Stimulated activated CD4-positive, alpha-beta T cell treated with anti-CD3 and anti-CD28 coated beads, Interleukin-4, amount 100 ng/mL, for 1 hour (primary cell): Measurements from ENCODE around the gene MACIR.
A peak's percentile ranks its signal among the peaks of the same experiment; 100 is the strongest.
"Not testable (repeated sequence)": the region's sequence is repeated elsewhere in the genome, so short reads cannot be mapped to it uniquely, and the experiment has no call there.

Experiments used
- DNase-seq: peaks from one replicate; pipeline ENCODE4 v3.0.0-alpha.2; 2020

MACIR gene, protein sequence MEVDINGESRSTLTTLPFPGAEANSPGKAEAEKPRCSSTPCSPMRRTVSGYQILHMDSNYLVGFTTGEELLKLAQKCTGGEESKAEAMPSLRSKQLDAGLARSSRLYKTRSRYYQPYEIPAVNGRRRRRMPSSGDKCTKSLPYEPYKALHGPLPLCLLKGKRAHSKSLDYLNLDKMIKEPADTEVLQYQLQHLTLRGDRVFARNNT

DNA sequence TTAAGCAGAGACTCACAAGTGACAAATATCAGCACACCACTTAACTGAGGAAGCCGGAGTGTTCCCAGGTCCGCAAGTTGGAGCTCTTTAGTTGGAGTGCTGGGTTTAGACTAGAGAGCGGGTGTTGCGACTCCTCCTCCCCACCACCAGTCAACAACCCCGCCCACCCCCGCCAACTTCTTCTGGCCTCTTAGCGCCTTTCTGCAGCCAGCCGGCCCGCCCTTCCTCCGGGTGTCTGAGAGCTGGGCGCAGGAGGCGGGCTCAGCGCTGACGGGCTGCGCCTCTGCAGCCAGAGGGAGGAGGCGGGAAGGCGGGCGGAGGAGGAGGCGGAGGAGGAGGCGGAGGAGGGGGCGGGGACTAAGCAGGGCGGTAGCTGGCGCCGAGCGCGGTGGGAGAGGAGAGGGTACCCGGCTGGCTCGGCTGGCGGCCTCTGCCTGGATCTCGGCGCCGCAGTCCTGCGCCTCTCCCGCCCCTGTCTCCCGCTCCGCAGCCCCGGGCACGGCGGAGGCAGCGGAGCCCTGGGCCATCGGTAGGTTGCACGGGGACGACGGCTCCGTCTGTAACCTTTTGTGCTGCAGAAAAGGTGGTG is at the start of gene MACIR:
MACIR (plus strand) TSS at position 396 of the 589 bp plus-strand sequence. CDS start 17,157 bp downstream, outside the sequence.
- DNase-seq: peak; percentile 87

DNA sequence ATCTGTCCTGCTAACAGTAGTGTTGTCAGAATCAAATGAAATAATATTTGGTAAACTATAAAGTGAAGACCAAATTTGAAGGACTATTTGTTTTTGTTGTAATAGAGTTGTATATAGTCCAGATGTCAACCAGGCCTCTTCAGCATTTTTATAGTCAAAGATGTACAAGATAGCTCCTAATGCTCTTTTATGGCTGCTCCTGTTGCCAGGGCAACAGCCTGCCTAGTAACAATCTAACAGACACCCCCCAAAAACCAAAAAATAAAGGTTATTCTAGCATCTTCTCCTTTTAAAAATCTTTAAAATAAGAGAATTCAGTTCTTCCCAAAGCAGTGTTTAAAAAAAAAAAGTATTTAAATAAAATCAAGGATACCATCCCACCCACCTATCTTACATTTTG is 49.5 kb upstream of the MACIR start:
- DNase-seq: no peak

DNA sequence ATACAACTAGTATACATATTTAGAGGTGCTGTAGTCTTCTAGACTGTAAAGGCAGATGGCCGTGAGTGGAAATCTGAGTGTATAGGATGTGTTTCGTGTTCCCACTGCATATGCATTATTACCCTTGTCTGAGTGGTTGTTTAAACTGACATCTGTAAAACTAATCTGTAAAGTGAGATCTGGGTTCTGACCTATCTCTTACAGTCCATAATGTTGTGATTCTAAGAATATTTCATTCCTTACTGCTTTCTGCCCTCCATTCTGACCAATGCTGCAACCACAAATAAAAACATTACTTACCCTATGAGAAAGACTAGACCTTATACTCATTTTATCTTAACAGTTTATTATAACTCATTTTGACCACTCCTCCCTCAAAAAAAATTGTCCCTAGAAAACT is 47.6 kb upstream of the MACIR start:
- DNase-seq: no peak

DNA sequence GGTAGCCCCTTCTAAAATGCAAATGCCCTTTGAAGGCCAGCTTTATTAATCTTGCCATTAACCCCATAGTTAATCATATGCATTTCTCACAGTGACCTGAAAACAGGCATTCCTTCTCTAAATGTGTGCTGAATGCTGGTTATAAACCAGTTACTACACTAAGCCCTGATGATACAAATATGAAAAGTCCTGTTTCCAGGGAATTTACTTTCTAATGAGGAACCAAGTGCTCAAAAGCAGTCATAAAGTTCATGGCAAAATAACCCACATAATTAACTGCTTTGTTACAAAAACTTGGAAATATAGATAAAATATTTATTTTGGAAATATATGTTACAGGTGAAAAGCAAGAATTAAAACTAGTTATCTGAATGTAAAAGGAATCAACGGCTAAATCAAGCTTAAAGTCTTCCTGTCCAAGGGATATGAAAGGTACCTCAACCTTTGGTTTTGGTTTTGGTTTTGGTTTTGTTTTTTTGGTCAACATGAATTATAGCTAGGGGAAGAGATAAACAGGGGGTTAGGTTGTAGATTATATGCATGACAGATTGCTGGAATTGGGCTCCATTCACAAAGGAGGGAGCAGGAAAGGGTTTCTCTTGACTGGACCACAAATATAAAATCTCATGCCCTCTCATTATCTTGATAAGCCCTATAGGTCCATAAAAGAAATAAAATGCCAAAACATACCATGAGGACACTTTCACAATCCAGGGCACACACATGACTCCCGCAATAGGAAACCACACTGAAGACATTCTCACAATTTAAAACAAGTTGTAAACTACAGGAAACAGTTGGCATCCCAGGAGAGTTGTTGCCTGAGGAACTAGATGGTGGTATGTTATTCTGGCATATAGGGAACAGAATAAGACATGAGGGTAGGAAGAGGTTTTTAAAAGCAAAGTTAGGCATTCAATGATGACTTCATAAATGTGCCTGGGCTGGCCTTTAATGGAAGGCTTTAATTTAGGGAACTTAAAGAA is 46.7 kb upstream of the MACIR start:
- no peak for DNase-seq

DNA sequence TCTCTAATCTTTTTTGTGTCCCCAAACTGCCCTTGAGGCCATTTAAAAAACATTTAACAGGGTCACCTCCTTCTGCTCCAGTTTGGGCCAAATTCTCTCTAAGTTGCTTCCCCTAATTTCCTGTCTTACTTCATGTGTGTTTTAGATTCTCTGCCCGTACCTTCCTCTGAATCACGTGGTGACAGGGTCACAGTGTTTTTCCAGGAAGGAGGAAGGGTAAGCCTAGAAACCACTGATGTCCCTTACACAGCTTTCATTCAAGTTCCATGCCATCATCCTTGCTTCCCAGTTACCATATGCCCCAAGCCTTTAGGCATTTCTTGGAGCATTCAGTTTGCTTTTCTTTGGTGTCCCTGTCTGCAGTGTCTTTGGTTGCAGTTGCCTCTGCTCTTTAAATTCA is 42.4 kb upstream of the MACIR start:
- no peak for DNase-seq

DNA sequence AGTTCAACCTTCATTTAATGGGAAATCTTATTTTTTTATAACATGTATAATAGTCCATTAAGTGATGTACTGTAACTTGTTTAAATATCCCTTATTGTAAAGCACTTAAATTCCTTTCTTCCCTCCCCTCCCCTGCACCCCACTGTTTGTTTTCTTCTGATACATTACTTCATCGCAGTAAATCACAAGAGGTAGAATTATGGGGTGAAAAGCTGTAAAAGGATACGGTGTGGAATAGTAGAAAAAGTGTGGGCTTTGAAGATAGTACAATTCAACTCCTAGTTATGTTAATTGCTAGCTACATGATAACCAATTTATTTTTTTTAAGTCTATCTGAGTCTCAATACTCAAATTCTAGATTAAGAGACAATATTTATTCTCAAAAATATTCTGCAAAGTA is 41.9 kb upstream of the MACIR start:
- no peak for DNase-seq

DNA sequence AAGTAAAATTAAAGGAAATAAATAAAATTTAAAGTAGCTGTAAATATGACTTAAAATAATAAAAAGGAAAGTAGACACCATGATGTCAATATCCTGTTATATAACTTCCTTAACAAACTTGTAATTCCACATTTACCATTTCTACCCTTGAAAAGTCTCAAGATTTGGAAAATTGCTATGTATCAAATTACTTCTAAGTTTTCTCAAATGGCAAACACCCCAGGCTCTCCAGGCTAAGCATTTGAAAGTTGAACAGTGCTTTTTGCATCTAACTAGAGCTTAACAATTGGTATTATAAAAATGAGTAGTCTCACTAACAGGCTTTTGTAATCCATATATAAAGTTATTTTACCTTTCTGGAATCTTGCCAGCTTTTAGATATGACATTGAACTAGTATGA is 41.5 kb upstream of the MACIR start:
- no peak for DNase-seq

DNA sequence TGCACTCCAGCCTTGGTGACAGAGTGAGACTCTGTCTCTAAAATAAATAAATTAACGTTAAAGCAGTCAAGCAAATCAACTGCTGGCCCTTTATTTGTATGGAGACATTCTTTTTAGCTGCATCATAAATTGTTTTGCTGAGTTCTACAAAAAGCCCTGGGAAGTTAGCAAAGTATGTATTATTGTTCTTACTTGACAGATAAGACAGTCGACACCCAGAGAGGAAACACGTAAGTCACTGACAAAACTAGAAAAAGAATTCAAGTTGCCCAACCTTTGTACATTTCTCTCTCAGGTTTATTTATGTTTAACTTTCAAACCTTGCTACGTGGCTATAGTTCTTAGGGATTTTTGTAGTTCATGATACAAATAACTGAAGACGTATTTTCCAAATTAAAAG is 40.4 kb upstream of the MACIR start:
- no peak for DNase-seq

DNA sequence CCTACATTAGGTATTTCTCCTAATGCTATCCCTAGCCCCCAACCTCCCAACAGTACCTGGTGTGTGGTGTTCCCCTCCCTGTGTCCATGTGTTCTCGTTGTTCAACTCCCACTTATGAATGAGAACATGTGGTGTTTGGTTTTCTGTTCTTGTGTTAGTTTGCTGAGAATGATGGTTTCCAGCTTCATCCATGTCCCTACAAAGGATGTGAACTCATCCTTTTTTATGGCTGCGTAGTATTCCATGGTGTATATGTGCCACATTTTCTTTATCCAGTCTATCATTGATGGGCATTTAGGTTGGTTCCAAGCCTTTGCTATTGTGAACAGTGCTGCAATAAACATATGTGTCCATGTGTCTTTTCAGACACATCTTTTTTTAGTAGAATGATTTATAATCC is 39.5 kb upstream of the MACIR start:
- DNase-seq: not testable (repeated sequence)

DNA sequence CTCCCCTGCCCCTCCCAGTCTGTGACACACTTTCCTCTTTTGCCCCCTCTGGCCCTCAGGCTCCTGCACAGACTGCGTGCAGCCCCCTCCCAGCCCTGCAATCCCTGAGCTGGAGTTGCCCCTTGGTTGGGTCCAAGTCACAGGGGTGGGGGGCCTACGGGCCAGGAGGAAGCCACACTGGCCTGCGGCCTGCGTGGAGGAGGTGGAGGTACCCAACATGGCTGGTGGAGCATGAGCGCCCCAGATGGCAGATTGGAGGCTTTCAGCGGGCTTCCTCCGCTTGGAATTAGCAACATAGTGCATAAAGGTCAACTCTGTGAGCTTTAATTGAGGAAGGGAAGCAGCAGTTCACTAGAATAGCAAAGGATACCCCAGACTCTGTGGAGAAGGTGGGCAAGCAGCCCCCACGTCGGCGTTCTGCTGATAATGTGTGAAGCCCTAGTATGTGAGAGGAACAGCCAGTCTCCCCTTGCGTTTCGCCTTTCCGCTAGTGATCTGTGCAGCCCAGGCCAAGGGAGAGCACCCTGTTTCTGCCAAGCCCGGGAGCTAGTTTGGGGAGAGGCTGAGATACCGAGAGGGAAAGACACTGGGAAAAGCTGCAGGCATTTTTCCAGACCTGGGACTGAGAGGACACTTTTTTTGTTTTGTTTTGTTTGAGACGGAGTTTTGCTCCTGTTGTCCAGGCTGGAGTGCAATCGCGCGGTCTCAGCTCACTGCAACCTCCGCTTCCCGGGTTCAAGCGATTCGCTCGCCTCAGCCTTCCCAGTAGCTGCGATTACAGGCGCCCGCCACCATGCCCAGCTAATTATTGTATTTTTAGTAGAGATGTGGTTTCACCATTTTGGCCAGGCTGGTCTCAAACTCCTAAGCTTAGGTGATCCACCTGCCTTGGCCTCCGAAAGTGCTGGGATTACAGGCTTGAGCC is 35.3 kb upstream of the MACIR start:
- no peak for DNase-seq

DNA sequence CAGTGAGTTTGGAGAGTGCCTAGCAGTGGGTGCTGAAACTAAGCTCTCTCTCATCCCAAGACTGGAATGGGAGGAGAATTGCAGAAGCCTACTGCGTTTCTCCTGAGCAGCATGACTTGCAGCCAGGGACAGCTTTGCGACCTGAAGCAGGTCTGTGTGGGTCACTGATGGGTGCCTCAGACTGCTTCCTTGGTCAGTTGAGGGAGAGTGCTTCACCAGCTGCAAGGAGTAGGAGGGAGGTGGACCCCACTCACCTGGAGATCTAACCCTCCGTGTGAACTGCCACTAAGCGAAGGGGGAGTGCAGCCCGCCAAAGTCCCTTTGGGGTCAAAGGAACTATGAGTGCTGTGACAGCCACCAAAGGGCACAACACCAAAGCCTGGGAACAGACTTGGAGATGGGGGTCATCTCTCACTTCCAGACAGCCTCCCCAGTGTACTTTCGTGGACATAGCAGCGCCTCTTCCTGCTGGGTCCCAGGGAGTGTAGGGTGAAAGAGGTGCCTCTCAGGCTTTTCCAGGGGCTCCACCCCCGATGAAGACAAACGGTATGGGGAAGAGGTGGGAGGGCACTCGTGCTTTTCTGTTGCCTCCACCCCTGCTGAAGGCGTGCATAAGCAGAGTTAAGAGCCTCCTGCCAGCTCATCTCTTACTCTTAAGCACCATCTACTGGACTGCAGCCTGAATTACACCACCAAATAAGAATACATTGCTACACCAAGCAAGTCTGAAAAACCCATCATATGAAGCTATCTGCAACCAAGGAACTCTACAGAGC is 34.3 kb upstream of the MACIR start:
- DNase-seq: peak; percentile 16

DNA sequence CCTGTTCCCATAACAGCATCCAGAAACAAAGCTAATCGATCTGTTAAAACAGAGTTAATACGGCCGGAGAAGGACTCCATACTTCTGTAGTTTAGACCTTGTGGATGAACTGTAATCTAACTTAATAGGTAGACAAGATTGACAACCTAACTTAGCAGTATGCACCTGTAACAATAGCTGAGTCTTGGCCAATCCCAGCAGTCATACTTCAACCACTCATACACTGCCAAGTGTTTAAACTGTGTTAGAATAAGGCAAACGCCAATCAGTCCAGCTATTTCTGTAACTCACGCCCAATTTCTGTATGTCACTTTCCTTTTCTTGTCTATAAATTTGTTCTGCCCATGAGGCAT is 33.7 kb upstream of the MACIR start:
- DNase-seq: no peak

DNA sequence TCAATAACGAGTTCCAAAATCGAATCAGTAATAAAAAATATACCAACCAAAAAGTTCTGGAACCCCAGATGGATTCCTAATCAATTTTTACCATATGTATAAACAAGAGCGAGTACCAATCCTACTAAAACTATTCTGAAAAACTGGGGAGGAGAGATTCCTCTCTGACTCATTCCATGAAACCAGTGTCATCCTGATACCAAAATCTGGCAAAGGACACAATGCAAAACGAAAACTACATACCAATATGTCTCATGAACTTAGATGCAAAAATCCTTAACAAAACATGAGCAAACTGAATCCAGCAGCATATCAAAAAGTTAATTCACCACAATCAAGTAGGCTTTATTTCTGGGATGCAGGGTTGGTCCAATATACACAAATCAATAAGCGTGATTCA is 30.5 kb upstream of the MACIR start:
- no peak for DNase-seq

DNA sequence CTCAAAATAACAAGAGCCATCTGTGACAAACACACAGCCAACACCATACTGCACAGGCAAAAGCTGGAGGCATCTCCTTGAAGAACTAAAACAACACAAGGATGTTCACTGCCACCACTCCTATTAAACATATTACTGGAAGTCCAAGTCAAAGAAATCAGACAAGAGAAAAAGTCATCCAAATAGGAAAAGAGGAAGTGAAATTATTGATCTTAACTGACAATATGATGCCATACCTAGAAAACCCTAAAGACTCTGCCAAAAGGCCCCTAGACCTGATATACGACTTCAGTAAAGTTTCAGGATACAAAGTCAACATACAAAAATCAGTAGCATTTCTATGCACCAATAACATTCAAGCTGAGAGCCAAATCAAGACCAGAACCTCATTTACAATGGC is 30.0 kb upstream of the MACIR start:
- no peak for DNase-seq

DNA sequence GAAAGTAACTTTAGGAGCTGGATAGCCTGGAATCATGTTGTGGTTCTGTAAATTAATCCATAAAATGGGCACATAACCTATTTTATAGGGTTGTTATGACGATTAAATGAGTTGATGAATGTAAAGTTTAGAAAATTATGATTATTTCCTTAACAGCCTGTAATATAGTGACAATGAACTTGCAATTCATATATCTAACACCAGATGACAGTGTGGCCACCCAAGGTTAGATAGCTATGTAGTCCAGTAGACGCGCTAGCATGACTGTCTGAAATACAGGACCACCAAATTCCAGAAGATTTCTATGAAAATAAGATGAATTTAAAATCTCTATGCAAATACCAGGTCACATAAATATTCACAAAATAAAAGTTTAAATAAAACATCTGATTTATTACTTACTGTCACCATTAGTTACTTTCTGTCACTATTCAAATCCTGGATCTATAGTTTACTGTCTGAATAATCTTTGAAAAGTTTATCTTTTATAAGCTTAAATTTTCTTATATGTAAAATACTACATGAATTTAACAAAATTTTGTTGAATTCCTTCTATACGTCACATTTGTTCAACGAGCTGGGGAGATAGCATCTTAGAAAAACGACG is 26.1 kb upstream of the MACIR start:
- DNase-seq: no peak

DNA sequence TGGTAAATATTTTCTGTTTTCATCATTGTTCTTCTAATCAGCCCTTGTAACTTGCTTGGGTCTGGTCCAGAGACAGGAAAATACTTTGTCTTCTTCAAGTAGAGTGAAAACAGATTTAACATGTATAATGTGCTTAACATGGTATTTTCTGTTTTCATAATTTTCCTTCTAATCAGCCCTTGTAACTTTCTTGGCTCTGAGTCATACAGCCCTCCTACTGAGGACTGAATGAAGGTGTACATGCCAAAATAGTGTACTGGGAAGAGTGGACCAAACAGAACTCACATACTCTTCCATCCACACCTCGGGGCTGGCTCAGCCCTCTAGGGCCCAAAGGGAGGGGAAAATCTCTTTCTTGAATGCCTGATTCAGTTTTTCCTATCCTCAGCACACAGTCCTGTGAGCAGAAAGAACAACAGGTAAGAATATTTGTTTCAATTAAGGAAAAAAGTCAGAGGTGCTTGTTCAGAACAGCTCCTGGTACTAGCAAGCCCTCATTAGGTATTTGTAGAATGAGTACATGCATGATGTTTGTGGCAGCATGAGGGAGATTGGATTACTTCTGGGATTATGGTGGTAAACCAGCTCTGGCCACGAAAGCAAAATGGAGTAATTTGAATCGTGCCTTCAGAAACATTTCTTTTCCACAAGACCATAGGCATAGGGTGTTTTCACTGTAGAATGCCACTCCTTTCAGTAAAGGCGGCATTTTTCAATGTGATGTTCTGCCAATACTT is 24.2 kb upstream of the MACIR start:
- no peak for DNase-seq

DNA sequence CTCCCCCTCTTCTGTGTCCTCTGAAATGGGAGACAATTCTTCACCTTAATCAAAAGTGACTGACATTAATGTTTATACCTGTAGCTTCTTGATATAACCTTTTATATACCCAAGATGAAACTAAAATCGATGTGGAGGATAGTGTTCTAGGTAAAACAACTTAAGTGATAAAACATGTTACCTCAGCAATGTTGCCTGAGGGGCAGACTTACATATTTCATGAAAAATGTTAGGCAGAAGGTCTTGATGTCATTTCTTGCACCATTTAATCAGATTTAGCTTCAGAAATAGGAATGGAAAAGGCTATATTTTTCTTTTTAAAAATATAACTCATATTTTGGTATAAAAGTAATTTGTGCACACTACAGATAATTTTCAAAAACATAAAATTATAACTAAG is 22.7 kb upstream of the MACIR start:
- no peak for DNase-seq

DNA sequence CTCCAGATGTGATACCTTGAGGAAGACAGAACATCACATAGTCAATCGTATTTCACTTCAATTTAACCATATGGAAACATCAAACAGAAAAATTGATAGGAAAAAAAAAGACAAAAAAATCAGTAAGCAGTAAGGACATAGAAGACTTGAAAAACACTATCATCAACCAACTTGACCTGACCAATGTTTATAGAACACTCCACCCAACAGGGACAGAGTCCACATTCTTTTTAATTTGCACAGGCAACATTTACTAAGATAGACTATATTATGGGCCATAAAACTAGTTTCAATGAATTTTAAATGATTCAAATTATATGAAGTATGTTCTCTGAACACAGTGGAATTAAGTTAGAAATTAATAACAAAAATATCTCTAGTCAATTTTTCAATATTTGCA is 20.8 kb upstream of the MACIR start:
- no peak for DNase-seq

DNA sequence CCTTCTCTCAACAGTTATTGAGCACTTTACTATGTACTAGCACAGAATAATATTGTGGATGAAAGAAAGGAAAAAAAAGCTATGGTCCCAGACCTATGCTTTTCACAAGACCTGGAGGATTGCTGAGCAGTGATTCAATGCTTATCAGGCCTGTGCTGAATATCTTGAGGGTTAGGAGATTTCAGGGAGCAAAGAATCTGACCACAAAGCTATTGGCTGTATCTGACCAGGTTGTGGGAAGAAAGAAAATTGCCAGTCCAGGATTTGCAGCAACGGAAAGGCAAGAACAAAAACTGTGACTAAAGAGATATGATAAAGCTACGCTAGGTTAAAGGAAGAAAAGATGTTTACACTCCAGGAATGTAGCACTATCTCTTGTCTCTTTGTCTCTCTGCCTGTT is 14.9 kb upstream of the MACIR start:
- no peak for DNase-seq

DNA sequence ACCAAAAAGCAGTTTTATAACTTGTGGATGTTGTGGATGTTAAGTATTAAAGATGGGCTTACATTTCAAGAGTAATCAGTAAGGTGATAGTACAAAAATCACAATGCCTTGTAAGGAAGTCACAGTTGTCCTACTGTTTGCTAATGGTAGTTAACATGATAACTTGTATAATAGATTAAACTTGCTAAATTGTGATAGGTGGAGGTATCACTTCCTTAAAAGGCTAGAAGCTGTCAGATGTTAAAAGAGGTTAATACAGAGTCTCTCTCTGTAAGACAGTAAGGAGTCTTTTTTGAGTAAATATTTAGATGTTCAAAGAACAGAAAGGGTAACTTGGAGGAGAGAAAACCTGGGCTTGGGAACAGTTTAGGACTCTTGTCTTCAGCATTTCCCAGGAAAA is 14.2 kb upstream of the MACIR start:
- DNase-seq: no peak

DNA sequence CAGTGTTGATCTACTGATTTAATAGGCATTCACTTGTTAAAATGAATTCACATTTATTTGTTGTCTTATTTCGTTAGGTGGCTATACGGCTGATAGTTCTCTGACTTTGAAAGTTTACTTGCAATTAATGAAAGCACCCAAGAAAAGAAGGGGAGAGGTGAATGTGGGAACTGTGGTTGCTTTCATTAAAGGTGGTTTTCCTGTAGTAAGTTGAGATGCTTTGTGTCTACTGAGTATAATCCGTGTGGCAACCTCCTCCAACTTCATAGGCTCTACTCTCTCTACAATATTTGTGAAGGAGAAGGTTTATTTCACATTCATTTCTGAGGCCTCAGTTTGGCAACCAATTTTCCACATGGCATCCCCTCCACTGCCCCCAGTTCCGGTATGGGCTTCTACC is 12.8 kb upstream of the MACIR start:
- DNase-seq: no peak
